SU-DHL-6 (cell line): ENCODE data around the gene ITSN1.

Experiments
- H2AFZ ChIP-seq: fragments of 200-600 bp; sonication (generic); 2 replicates; pipeline ENCODE4 v1.6.1; 2014; ENCODE audit warnings: low read depth, mild to moderate bottlenecking, moderate library complexity, mixed read lengths, antibody characterized with exemption, low read length; ENCODE audit not compliant: severe bottlenecking
- H3F3A ChIP-seq: fragments of 200-600 bp; shearing (Covaris generic); 2 replicates; pipeline ENCODE4 v1.6.0; 2016; ENCODE audit warnings: antibody characterized with exemption, mild to moderate bottlenecking; ENCODE audit not compliant: insufficient read depth
- H3K27ac ChIP-seq: fragments of 200-600 bp; sonication (generic); 2 replicates; pipeline ENCODE4 v1.5.1; 2016; ENCODE audit warnings: low read depth, mild to moderate bottlenecking, low read length, moderate library complexity, mixed read lengths
- H3K27me3 ChIP-seq: fragments of 200-600 bp; sonication (generic), shearing (Covaris generic); 2 replicates; pipeline ENCODE4 v1.6.0; 2014; ENCODE audit warnings: mild to moderate bottlenecking, low read length
- H3K36me3 ChIP-seq: fragments of 200-600 bp; sonication (generic); 2 replicates; pipeline ENCODE4 v1.6.1; 2014; ENCODE audit warnings: mild to moderate bottlenecking, low read length, mixed read lengths
- H3K4me2 ChIP-seq: fragments of 300-600, 200-600 bp; shearing (Covaris generic), sonication (generic); 2 replicates; pipeline ENCODE4 v1.6.0; 2014; ENCODE audit warnings: low read length, low read depth, mild to moderate bottlenecking; ENCODE audit not compliant: poor library complexity, severe bottlenecking
- H3K4me3 ChIP-seq: fragments of 200-600 bp; sonication (generic); 2 replicates; pipeline ENCODE4 v1.5.1; 2014; ENCODE audit warnings: antibody characterized with exemption, low read length, mild to moderate bottlenecking, mixed read lengths; ENCODE audit not compliant: insufficient read depth, poor library complexity, severe bottlenecking
- H3K79me2 ChIP-seq: fragments of 200-600 bp; sonication (generic); 2 replicates; pipeline ENCODE4 v1.6.1; 2014; ENCODE audit warnings: mild to moderate bottlenecking, low read length, moderate library complexity; ENCODE audit not compliant: insufficient read depth
- H3K9ac ChIP-seq: fragments of 200-600 bp; sonication (generic); 2 replicates; pipeline ENCODE4 v1.7.0; 2014; ENCODE audit warnings: mild to moderate bottlenecking, low read length
- H3K9me2 ChIP-seq: fragments of 200-600 bp; sonication (generic); replicated peaks from 2 replicates; pipeline ENCODE4 v1.6.1; 2014; ENCODE audit warnings: low read length; ENCODE audit not compliant: insufficient read depth
- H3K9me3 ChIP-seq: fragments of 200-600 bp; sonication (generic); 2 replicates; pipeline ENCODE4 v1.6.1; 2014; ENCODE audit warnings: low read length, mixed read lengths; ENCODE audit not compliant: insufficient read depth
- H4K20me1 ChIP-seq: fragments of 200-600 bp; sonication (generic); 2 replicates; pipeline ENCODE4 v1.6.1; 2014; ENCODE audit warnings: low read depth, mild to moderate bottlenecking, antibody characterized with exemption, low read length, moderate library complexity, mixed read lengths
- CTCF ChIP-seq: fragments of 200-600 bp; sonication (generic); IDR thresholded peaks from one replicate; pipeline ENCODE4 v1.5.1; 2017; ENCODE audit warnings: antibody characterized with exemption, mild to moderate bottlenecking, low read length, moderate library complexity; ENCODE audit not compliant: insufficient read depth, poor library complexity, severe bottlenecking
- EZH2phosphoT487 ChIP-seq: fragments of 200-600 bp; sonication (generic), shearing (Covaris generic); conservative IDR thresholded peaks from 2 replicates; pipeline ENCODE4 v1.6.1; 2018; ENCODE audit warnings: mild to moderate bottlenecking, antibody characterized with exemption, low read length, moderate library complexity, mixed read lengths

The ITSN1 gene

DNA sequence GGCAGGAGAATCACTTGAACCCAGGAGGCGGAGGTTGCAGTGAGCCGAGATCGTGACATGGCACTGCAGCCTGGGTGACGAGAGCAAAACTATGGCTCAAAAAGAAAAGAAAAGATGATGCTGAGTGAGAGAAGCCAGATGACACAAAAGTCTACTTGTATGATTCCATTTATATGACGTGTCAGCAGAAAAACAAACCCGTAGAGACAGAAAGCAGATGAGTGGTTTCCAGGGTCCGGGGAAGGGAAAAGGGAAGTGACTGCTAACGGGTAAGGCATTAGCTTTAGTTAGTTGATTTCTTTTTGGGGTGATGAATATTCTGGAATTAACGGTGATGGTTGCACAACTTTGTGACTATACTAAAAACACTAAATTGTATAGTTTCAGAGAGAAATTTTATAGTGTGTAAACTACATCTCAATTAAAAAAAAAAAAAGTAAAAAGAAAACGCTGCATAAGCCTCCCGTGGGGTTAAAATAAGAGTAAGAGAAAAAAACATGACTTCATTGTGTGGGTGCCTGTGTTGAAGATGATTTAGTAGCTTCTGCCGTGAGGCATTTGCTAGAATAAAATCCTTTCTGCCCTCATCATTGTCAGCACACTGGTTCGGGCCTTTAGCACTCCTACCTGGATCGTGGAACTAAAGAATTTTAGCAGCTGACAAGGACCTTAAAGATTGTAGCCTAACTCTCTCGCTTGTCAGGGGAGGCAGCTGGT lies 298.0 kb downstream of the ITSN1 start:
- no peaks in the 10 kb centered on the region; the same call in 1 of the 2 replicates for H3K79me2 ChIP-seq
- H3K27me3 ChIP-seq, result no peaks in the 10 kb centered on the region
- H3K36me3 ChIP-seq, result no peaks in the 10 kb centered on the region
- no peaks in the 10 kb centered on the region for H3K9me3 ChIP-seq
- no peak overlapping the region for H3K4me2 ChIP-seq
- no peak overlapping the region for H3K27ac ChIP-seq
- no peak for TF ChIP-seq CTCF
- no peak for TF ChIP-seq EZH2phosphoT487
- H3K4me3 ChIP-seq, result no peak overlapping the region
- no peak overlapping the region for H2AFZ ChIP-seq
- H3K9ac ChIP-seq, result no peak overlapping the region
- no peaks in the 10 kb centered on the region for H4K20me1 ChIP-seq
- no peaks in the 10 kb centered on the region for H3K9me2 ChIP-seq
- no peaks in the 10 kb centered on the region for H3F3A ChIP-seq

DNA sequence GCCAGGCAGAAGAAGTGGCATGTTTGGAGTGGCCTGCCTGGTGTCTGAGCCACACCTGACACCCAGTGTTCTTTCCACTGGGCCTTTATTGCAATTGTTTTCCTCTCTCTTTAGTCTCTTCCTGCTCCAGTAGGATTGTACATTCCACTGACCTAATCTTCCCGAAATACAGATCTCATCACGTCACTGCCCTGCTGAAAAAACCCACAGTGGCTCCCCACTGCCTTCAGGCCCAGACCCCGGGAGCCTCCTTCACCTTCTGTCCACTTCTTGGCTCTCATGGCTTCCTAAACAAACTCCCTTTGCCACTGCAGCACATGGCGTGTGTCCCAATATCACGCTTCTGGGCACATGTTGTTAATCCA lies 298.6 kb downstream of the ITSN1 start:
- no peaks in the 10 kb centered on the region for H3K9me2 ChIP-seq
- H3K27ac ChIP-seq, result no peak overlapping the region
- H3K79me2 ChIP-seq, result no peaks in the 10 kb centered on the region
- H2AFZ ChIP-seq, result no peak overlapping the region
- H3F3A ChIP-seq, result no peaks in the 10 kb centered on the region
- H4K20me1 ChIP-seq, result no peaks in the 10 kb centered on the region
- no peak overlapping the region for H3K4me3 ChIP-seq
- no peak overlapping the region for H3K4me2 ChIP-seq
- no peak overlapping the region for H3K9ac ChIP-seq
- H3K9me3 ChIP-seq, result no peaks in the 10 kb centered on the region
- no peaks in the 10 kb centered on the region for H3K27me3 ChIP-seq
- no peaks in the 10 kb centered on the region for H3K36me3 ChIP-seq
- TF ChIP-seq EZH2phosphoT487 (no peak), CTCF (no peak)

GRCh38 chr21:33942426-33942825 lies 300.1 kb downstream of the ITSN1 start:
- no peaks in the 10 kb centered on the region for H3F3A ChIP-seq
- TF ChIP-seq EZH2phosphoT487, result no peak
- TF ChIP-seq CTCF, result no peak

More at GRCh38 chr21:33942426-33942825, 300.1 kb downstream of the ITSN1 start:
- Histone ChIP-seq H2AFZ (no peak overlapping the region), H3K4me2 (no peak overlapping the region), H3K27me3 (no peaks in the 10 kb centered on the region), H4K20me1 (no peaks in the 10 kb centered on the region), H3K9me2 (no peaks in the 10 kb centered on the region), H3K4me3 (no peak overlapping the region), H3K9me3 (no peaks in the 10 kb centered on the region), H3K9ac (no peak overlapping the region), H3K79me2 (no peaks in the 10 kb centered on the region), H3K27ac (no peak overlapping the region), H3K36me3 (no peaks in the 10 kb centered on the region)
